NCI-H2107 (cell line): ENCODE results near the gene MED12L.

Source experiments
- DNase-seq: peaks from one replicate; lab custom pipeline; 2025; lab: John Stamatoyannopoulos, UW

The MED12L gene

DNA sequence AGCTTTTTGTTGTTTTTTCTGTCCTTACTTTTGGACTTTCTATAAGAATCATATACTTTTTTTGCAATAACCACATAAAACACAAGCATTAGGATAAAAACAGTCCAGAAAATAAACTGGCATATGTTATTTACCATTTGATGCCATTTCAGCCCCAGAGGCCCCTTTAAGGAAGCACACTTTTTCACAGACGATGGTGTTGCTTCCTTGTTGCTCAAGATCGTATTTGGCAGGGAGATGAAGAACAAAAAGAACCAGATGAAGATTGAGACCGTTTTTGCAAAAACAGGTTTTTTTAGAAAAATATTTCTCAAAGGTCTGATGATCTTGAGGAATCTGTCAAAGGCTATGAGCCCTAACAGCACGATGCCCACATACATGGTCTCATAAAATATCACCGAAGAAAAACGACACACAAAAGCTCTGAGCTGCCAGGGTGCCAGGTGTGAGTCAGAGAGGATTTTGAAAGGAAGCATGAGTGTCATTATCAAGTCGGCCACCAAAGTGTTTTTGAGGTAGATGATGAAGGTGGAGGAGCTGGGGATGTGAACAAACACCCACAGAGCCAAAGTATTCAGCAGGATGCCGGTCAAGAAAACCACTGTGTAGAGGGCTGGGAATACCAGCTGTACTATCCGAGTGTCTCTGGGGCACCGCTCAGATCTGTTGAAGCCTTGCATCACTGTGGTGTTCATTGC lies 243.0 kb downstream of the MED12L start:
- DNase-seq: peak; percentile 34

- DNase-seq: no peak
These were observed 243.9 kb downstream of the MED12L start, which contains the start of gene P2RY13 for GRCh38 chr3:151329363-151329762. Gene P2RY13, minus strand, starts transcription at chr3:151329549. Its CDS starts 21 bp downstream, at chr3:151329528.

GRCh38 chr3:151330379-151330778 lies 244.9 kb downstream of the MED12L start:
- DNase-seq: no peak

GRCh38 chr3:151330899-151331298 lies 245.4 kb downstream of the MED12L start:
- no peak for DNase-seq

GRCh38 chr3:151331696-151332095 lies 246.2 kb downstream of the MED12L start:
- no peak for DNase-seq

- no peak for DNase-seq
These were observed 260.4 kb downstream of the MED12L start for GRCh38 chr3:151345859-151346258.

GRCh38 chr3:151346292-151346691 lies 260.8 kb downstream of the MED12L start:
- DNase-seq: no peak

DNA sequence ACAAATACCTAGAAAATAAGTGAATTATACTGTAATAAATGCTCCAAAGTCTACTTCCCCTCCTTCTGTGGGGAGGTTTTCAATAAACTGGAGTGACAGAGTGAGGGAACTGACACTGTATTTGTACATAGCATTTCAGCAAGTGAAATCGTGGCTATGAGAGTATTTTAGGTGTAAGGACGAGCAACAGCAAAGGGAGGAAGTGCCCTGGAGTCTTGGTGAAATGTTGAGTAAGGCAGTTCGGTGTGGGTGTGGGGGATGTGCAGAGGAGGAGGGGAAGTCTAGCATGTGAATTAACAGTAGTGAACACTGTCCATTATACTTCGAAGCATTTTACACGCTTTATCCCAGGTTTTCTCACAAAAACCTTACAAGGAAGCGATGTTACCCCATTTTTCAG lies 262.0 kb downstream of the MED12L start:
- DNase-seq: no peak

DNA sequence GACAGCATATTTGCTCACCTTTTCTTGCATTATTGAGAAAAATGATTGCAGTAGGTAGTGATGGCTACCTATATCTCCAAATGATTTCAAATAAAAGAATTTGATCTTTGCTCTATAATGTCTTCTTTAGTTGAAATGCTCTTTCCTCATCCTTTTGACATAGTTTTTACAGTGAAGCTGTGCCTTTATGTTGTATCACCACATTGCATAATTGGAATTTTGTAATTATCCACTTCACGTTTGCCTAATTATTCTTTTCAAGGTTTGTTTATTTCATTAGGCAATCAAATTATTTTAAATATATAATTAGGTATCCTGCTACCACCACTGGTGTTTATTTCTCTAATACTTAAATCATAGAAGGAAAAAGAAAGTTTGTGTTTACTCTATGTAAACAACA lies 265.2 kb downstream of the MED12L start:
- DNase-seq: no peak

GRCh38 chr3:151351219-151351618 lies 265.8 kb downstream of the MED12L start:
- DNase-seq: no peak

GRCh38 chr3:151351648-151352047 lies 266.2 kb downstream of the MED12L start:
- no peak for DNase-seq

GRCh38 chr3:151356794-151357462 lies 271.5 kb downstream of the MED12L start:
- DNase-seq: no peak

DNA sequence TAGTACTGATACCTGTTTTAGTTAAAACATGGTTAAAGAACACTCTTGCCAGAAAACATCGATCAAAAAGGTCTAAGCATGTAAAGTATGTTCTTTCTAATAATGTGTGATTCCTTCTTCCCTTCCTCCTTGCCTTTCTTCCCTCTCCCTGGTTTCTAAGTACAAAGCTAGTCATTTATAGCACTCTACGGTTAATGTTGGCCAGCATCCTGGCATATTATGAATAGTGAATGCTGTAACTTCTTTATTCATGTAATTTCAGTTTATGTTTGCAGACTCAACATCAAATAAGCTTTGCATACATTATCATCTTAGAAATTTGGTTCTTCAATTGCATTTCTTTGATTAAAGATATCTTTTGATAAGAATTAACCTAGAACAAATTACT lies 272.0 kb downstream of the MED12L start:
- no peak for DNase-seq

DNA sequence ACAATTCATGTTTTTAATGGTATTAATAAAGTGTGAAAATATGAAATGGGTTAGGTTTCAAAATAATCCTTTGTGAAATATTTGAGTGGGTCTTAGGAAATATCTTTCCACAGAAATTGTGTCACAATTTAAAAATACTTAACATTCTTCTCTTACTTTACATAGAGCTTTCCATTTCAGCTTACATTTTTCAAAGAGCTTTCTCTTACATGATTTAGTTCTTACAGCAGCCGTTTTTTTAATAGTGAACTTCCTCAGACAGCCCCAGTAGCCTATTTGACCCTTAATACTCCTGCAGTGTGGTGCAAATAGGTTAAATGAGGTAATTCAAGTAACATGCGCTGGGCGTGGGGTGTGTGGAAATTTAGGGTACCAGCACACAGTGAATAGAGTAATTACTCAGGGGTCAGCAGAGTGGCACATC lies 277.3 kb downstream of the MED12L start:
- DNase-seq: no peak

GRCh38 chr3:151366993-151367392 lies 281.5 kb downstream of the MED12L start:
- DNase-seq: no peak

- no peak for DNase-seq
These were observed 282.0 kb downstream of the MED12L start for GRCh38 chr3:151367448-151367847.

- no peak for DNase-seq
These were observed 286.1 kb downstream of the MED12L start for GRCh38 chr3:151371526-151371925.

- no peak for DNase-seq
These were observed 286.8 kb downstream of the MED12L start for GRCh38 chr3:151372063-151372820.

- DNase-seq: no peak
These were observed 292.4 kb downstream of the MED12L start for GRCh38 chr3:151377768-151378385.

- DNase-seq: no peak
These were observed 293.7 kb downstream of the MED12L start for GRCh38 chr3:151379083-151379734.

DNA sequence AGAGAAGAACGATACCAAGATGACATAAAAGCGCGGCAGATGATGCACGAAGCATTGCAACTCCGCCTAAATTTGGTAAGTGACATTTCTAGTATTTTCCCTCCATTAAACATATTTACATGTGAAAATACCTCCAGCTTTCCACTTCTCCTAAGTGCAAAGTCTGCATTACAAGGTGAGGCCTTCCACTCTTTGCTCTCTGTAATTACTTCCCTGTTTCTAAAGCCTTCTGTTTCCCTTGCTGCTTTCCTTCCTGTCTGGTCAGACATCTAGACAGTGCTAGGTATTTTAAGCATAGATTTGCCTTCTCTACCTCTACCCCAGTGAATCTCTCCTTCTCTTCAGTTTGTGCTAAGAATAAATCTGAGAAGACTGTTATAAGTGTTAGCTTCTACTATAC lies 297.2 kb downstream of the MED12L start:
- no peak for DNase-seq

GRCh38 chr3:151383111-151383510 lies 297.6 kb downstream of the MED12L start:
- no peak for DNase-seq
